Stimulated activated CD8-positive, alpha-beta memory T cell treated with anti-CD3 and anti-CD28 coated beads, Interleukin-2, amount 100 ng/mL, for 48 hours (primary cell): ENCODE data around the gene MTMR6.

Source experiments
- DNase-seq, 2 donors: peaks; one replicate each; pipeline ENCODE4 v3.0.0-alpha.2; 2020; ENCODE audit warnings: low read depth in 2 of 2

MTMR6 gene

DNA sequence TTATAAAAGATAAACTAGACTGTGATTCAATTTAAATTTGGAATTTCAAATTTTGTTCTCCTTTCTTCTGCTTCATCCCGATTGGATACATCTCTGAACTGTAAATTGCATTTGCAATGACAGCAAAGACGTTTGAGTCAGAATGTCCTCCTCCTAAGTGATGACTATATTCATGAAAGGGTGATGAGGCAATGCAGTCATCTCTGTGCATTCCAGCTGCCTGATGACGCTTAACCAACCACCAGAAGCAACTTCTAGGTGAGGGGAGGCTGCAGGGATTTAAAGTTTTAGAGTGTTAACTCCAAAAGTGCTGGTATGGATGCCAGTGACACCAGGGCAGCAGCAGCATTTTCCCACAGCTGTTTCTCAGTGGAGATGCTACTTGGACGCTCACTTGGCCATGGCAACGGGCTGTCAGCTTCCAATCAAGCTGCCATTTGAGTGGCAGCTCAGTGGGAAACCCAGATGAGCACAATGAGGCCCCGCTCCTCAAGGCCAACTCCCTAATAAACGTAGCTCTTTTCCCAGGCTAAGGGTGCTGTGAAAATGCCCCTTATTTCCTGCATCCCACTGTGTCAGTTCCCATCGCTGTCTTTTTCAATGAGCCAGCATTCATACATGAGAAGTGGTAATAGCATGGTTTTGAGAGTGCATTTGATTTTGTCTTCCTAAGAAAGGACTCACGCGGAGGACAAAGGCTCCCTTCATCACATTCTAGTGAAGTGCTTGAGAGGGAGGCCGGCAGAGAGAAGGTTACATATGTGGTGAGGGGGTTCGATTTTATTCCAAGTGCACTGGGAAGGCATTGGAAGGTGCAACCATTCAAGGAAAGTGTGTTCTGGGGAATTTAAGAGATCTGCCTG is 70.0 kb downstream of the MTMR6 start:
- no peak for DNase-seq

DNA sequence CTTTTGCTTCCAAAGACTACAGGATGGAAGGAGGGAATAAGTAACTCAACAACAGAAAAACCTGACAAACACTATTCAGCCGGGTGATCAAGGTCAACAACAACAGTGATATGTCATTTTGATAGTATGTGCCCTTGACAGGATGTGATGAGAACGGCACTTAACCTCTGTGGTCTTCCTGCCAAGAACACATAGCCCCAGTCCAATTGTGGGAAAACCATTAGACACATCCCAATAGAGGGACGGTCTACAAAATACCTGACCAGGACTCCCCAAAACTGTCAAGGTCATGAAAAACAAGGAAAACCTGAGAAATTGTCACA is 72.1 kb downstream of the MTMR6 start:
- DNase-seq, result no peak

DNA sequence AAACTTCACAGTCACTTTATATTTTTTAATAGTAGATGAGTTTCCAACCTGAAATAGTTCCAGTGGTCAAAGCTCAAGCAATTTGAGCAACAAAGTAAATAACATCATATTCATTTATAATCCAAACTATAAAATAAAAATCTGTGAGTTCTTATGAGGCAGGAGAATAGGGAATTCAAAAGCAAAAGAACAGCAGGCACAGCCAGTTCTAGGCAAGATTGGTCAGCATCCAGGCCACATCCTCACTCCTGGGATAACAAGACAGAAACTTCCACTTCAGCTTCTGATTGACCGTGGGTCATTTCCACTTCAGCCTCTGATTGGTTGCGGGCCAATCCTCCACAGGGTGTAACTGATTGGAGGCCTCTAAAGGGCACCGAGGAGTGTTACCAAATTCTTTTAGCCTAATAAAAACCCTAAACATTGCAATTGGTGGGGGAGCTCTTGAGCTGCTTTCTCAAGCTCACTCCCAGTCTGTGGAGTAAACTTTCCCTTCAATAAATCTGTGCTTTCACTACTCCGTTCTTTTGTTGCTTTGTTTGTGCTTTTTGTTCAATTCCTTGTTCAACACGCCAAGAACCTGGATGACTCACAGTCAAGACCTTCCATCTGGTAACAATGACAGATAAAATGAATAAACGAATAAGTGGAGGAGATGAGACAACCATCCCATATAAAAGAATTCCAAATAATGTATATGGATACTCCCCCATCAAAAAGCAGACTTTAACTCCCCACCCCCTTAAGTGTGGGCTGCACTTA is 72.6 kb downstream of the MTMR6 start:
- DNase-seq, result no peak

DNA sequence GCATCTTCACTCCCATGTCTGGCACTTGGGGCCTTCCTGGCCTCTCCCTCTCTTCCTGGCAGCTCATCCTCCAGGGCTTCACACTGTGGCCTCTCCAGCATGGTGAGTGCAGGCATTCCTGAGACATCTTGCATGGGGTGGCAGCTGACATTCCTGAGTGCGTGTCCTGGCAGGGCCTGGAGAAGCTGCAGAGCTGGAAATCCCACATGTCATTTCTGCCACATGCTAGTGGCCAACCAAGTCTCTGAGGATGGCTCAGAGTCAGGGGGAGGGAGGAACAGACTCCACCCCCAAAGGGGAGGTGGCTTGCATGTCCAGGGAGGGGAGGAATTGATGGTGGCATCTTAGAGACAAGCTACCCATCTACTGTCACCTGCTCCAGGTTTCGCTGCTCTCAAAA is 73.6 kb downstream of the MTMR6 start:
- no peak for DNase-seq

DNA sequence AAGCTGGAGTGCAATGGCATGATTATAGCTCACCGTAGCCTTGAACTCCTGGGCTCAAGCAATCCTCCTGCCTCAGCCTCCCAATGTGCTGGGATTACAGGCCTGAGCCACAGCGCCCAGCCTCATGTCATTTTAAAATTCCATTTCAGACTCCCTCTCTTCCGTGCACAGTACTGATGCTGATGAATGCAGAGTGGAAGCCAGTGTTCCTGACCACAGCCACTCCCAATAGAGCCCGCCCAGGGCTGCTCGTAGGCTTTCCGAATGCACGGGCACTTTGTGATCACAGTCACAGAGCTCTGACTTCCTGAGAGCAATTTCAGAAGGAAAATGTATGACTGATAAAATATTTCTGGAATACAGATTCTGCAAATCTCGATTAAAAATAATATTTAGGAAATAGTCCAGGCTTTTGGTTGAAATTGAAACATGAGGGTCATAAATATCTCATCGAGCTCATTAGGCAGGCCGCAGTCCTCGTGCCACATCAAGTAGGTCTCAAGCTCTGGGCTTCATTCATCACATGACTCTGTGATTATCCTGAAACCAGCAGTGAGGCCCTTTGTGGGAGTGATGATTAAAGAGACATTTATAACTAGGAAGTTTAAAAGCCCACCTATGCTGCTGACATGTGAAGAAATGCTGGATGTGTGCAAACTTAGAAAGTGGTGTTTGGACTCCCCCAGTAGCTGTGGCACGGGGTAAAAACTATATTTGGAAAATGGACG is 76.3 kb downstream of the MTMR6 start:
- DNase-seq, result no peak

DNA sequence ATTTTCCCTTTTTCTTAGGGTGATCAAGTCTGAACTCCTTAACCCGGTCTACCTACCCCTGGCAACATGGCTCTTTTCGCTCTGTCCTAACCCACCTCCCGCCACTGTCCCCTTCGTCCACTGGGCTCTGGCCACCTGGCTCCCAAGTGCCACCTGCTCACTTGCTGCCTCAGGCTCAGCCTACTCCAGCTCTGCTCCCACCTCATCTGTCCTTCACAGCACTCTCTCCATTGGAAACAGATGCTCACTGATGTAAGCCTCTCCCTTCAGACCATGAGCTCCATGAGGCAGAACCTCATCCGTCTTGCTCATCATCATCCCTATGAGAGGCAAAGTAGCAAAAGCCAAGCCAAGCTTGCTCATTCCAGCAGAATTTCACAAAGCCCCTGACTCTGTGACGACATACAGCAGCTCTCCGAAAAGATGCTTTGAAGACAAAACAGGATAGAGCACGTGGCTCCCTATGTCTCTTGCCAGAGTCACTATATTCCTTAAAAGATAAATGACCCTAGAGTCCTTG is 79.9 kb downstream of the MTMR6 start:
- no peak for DNase-seq

DNA sequence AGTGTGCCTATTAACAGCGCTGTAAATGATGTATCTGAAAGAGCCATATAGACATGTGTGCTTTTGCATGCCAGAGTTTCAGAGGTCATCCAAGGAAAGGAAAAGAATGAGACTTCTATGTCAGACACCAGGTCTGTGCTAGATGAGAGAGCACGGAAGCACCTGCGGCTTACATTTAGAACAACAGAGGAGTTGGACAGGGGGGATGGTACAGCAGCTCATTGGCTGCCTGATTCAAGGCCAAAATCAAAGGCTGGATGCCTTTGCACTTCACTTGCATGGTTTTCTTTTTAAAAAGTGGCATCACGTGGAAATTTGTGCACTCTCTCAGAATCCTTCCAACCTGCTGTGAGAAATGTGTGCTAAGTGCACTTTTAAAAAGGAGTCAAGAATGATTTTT is 82.4 kb downstream of the MTMR6 start:
- no peak for DNase-seq

DNA sequence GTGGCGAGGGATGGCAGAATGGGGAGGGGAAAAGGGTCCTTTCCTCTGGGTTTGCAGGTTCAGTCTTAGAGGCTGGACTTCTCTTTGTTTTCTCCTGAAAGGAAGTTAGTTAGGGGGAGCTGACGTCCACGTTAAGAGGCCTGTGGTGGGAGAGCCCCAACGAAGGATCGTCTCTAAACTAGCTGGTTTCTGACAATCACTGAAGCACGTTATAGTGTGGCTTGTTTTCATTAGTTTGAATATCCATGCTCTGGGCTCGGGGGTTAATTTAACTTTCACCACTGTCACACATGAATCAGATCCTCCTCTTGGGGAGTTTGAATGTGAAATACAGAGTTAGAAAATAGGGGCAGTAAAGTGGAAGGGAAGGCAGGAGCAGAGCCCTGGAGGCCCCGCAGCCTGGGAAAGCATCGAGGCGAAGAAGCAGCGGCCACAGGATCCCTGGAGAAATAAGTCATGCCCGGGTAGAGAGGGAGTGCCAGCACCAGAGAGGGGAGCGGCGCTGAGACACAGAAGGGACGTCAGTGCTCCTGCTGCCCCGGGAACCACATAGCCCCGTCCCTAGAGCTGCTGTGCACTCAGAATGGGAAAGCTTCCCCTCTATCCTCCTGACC is 84.1 kb downstream of the MTMR6 start:
- DNase-seq, result no peak

DNA sequence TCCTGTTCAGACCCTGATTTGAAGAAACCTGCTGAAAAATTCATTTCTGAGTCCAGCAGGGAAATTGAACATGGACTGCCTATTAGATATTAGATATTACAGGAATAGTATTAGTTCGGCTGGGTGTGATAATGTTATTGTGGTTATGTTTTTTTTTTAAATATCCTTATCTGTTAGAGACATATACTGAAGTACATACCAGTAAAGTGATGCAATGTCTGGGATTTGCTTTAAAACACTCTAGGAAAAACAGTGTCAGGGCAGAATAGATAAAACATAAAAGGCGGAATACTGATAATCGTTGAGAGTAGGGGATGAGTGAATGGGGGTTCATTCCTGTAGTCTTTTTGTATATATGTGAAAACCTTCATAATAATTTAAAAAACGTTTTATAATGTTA is 86.5 kb downstream of the MTMR6 start:
- DNase-seq, result no peak

DNA sequence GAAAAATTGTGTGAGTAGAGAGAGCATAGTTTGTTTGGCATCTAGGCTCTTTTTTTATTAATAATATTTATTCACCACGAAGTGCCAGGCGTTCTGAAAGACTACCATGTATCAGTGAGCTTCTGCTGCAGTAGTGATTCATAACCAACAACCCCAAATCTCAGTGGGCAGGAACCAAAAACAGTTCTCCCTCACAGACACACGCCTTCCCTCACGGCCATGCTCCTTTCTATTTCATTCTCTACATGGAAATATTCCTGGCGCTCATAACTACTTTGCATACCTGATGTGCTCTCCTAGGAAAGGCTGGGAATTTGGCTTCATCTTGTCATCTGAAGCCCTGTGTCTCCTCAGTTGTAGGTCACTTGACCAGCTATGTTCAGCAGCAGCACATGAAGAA is 88.6 kb downstream of the MTMR6 start:
- DNase-seq, result no peak

DNA sequence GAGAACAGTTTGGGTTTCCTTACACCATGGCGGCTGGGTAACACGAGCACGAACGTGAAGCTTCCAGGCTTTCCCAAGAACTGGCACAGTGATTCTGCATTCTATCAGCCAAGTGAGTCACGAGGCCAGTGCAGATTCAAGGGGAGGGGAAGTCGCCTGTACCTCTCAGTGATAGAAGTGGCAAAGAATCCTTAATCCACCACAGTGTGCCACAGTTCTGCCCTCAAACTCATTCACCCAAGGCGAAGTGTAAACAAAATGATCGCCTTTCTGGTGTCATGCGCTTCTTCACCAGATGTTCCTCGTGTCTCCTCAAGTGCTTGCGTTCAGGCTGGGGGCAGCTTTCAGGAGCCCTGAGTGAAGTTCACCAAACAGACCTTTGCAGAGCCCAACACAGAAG is 90.3 kb downstream of the MTMR6 start:
- DNase-seq, result no peak
